Measurements from ENCODE around the gene RALGDS.
"Not testable (repeated sequence)": the region's sequence is repeated elsewhere in the genome, so short reads cannot be mapped to it uniquely, and the experiment has no call there.

The RALGDS gene

DNA sequence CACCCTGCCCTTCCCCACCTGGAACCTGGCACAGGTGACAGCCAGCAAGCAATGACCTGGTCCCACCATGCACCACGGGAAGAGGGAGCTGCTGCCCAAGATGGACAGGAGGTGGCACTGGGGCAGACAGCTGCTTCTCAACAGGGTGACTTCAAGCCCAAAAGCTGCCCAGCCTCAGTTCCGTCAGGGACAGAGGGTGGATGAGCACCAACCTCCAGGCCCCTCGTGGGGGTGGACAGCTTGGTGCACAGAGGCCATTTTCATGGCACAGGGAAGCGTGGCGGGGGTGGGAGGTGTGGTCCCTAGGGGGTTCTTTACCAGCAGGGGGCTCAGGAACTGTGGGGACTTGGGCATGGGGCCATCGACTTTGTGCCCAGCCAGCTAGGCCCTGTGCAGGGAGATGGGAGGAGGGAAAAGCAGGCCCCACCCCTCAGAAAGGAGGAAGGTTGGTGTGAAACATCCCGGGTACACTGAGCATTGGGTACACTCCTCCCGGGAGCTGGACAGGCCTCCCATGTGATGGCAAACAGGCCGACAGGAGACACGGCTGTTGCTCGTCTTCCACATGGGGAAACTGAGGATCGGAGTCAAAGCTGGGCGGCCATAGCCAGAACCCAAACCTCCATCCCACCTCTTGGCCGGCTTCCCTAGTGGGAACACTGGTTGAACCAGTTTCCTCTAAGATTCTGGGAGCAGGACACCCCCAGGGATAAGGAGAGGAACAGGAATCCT, 57.4 kb downstream of the RALGDS start:
- H3K4me3 Mint-ChIP-seq = no peak overlapping the region
- no peak overlapping the region for H3K27ac Mint-ChIP-seq
- TF ChIP-seq, protein P1, sequence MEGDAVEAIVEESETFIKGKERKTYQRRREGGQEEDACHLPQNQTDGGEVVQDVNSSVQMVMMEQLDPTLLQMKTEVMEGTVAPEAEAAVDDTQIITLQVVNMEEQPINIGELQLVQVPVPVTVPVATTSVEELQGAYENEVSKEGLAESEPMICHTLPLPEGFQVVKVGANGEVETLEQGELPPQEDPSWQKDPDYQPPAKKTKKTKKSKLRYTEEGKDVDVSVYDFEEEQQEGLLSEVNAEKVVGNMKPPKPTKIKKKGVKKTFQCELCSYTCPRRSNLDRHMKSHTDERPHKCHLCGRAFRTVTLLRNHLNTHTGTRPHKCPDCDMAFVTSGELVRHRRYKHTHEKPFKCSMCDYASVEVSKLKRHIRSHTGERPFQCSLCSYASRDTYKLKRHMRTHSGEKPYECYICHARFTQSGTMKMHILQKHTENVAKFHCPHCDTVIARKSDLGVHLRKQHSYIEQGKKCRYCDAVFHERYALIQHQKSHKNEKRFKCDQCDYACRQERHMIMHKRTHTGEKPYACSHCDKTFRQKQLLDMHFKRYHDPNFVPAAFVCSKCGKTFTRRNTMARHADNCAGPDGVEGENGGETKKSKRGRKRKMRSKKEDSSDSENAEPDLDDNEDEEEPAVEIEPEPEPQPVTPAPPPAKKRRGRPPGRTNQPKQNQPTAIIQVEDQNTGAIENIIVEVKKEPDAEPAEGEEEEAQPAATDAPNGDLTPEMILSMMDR (IDR thresholded peaks at IDR 0.05) = no peak
- no peaks in the 10 kb centered on the region for H3K27me3 Mint-ChIP-seq (ENCODE audit: low read depth, poor library complexity)
- peaks cover 3% of the 10 kb centered on the region for H3K36me3 Mint-ChIP-seq (ENCODE audit: low read depth)
- H3K9me3 Mint-ChIP-seq = no peaks in the 10 kb centered on the region
- DNase-seq = no peak
- peaks cover 27% of the 10 kb centered on the region for H3K4me1 Mint-ChIP-seq

DNA sequence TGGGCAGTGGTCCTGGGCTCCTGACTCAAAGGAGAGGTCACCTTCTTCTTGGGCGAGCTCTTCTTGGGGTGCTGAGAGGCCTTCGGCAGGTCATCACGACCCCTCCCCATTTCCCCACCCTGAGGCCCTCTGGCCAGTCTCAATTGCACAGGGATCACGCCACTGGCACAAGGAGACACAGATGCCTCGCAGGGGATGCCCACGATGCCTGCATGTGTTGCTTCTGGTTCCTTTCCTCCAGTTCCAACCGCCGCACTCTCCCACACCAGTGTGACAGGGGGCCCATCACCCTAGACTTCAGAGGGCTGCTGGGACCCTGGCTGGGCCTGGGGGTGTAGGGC, 57.9 kb downstream of the RALGDS start:
- peaks cover 28% of the 10 kb centered on the region for H3K4me1 Mint-ChIP-seq
- H3K4me3 Mint-ChIP-seq = no peak overlapping the region
- DNase-seq = no peak
- TF ChIP-seq, protein P1 (IDR thresholded peaks at IDR 0.05) = no peak
- no peaks in the 10 kb centered on the region for H3K9me3 Mint-ChIP-seq
- H3K27me3 Mint-ChIP-seq (ENCODE audit: low read depth, poor library complexity) = no peaks in the 10 kb centered on the region
- H3K27ac Mint-ChIP-seq = peak overlapping the region; percentile 25
- H3K36me3 Mint-ChIP-seq (ENCODE audit: low read depth) = peaks cover 9% of the 10 kb centered on the region

DNA sequence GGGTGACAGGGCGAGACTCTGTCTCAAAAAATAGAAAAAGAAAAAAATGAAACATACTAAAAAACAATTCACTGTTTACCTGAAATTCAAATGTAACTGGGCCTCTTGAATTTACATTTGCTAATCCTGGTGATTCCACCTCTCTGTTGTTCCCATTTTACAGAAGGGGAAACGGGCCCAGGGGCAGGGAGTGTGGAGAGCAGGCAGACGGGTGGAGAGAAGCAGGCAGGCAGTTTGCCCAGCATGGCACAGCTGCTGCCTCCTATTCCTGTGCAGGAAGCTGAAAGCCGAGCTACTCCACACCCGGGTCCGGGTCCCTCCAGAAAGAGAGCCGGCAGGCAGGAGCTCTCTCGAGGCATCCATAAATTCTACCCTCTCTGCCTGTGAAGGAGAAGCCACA, 58.5 kb downstream of the RALGDS start:
- peaks cover 14% of the 10 kb centered on the region for H3K36me3 Mint-ChIP-seq (ENCODE audit: low read depth)

DNA sequence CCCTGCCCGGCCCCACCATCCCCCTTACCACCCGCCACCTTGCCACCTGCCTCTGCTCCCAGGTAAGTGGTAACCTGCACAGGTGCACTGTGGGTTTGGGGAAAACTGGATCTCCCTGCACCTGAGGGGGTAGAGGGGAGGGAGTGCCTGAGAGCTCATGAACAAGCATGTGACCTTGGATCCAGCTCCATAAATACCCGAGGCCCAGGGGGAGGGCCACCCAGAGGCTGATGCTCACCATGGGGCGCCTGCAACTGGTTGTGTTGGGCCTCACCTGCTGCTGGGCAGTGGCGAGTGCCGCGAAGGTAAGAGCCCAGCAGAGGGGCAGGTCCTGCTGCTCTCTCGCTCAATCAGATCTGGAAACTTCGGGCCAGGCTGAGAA, 59.3 kb downstream of the RALGDS start, which contains the start of gene CEL:
CEL (plus strand) TSS at position 218 of the 382 bp plus-strand sequence; CDS start at position 240, 22 bp downstream.
- not testable (repeated sequence) for H3K27me3 Mint-ChIP-seq (ENCODE audit: low read depth, poor library complexity); H3K9me3 Mint-ChIP-seq; DNase-seq
- Mint-ChIP-seq H3K4me1 (peaks cover 28% of the 10 kb centered on the region), H3K4me3 (peak within 1 kb of the TSS; percentile 20), H3K36me3 (ENCODE audit: low read depth) (peaks cover 16% of the 10 kb centered on the region), H3K27ac (peak within 1 kb of the TSS; percentile 92)

More for the DNA sequence above, 58.5 kb downstream of the RALGDS start:
- DNase-seq; H3K9me3 Mint-ChIP-seq; H3K4me3 Mint-ChIP-seq; H3K27ac Mint-ChIP-seq; H3K27me3 Mint-ChIP-seq (ENCODE audit: low read depth, poor library complexity): not testable (repeated sequence)
- H3K4me1 Mint-ChIP-seq = peaks cover 28% of the 10 kb centered on the region

DNA sequence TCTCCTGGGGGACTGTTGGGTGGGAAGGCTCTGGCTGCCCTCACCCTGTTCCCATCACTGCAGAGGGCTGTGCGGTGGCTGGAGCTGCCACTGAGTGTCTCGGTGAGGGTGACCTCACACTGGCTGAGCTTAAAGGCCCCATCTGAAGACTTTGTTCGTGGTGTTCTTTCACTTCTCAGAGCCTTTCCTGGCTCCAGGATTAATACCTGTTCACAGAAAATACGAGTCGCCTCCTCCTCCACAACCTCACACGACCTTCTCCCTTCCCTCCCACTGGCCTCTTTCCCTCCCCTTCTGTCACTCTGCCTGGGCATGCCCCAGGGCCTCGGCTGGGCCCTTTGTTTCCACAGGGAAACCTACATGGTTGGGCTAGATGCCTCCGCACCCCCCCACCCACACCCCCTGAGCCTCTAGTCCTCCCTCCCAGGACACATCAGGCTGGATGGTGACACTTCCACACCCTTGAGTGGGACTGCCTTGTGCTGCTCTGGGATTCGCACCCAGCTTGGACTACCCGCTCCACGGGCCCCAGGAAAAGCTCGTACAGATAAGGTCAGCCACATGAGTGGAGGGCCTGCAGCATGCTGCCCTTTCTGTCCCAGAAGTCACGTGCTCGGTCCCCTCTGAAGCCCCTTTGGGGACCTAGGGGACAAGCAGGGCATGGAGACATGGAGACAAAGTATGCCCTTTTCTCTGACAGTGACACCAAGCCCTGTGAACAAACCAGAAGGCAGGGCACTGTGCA, 59.8 kb downstream of the RALGDS start:
- not testable (repeated sequence) for H3K27me3 Mint-ChIP-seq (ENCODE audit: low read depth, poor library complexity); DNase-seq; H3K9me3 Mint-ChIP-seq
- Mint-ChIP-seq H3K27ac (peak overlapping the region; percentile 92), H3K4me3 (peak overlapping the region; percentile 20), H3K36me3 (ENCODE audit: low read depth) (peaks cover 20% of the 10 kb centered on the region), H3K4me1 (peaks cover 28% of the 10 kb centered on the region)

DNA sequence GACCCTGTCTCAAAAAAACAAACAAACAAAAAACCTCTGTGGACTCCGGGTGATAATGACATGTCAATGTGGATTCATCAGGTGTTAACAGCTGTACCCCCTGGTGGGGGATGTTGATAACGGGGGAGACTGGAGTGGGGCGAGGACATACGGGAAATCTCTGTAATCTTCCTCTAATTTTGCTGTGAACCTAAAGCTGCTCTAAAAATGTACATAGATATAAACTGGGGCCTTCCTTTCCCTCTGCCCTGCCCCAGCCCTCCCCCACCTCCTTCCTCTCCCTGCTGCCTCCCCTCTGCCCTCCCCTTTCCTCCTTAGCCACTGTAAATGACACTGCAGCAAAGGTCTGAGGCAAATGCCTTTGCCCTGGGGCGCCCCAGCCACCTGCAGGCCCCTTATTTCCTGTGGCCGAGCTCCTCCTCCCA, 60.6 kb downstream of the RALGDS start:
- H3K36me3 Mint-ChIP-seq (ENCODE audit: low read depth) = peaks cover 25% of the 10 kb centered on the region
- H3K27ac Mint-ChIP-seq = peak overlapping the region; percentile 92
- H3K9me3 Mint-ChIP-seq = no peaks in the 10 kb centered on the region
- no peak overlapping the region for H3K4me3 Mint-ChIP-seq
- H3K27me3 Mint-ChIP-seq (ENCODE audit: low read depth, poor library complexity) = no peaks in the 10 kb centered on the region
- no peak for DNase-seq
- peaks cover 28% of the 10 kb centered on the region for H3K4me1 Mint-ChIP-seq
- TF ChIP-seq, protein P1 (IDR thresholded peaks at IDR 0.05) = no peak

DNA sequence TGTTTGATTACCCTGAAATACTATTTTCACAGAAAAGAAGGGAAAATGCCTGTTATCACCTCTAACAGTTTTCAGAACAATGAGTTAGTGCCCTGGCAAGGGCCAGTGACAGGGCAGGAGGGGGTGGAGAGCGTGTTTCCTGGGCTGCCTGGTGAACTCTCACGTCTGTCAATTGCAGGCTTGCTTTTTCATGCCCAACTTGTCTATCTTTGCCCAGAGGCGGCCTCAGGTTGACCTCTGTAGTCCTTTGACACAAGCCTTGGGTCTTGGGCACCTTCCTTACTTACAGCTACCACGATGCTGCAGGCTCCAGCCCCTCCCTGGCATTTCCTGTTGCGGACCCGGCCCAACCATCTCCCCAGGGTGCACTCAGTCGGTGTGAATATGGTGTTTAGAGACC, 61.4 kb downstream of the RALGDS start:
- TF ChIP-seq, protein P1 (IDR thresholded peaks at IDR 0.05) = no peak
- no peak overlapping the region for H3K4me3 Mint-ChIP-seq
- H3K27ac Mint-ChIP-seq = peak overlapping the region; percentile 92
- no peak for DNase-seq
- peaks cover 25% of the 10 kb centered on the region for H3K36me3 Mint-ChIP-seq (ENCODE audit: low read depth)
- peaks cover 28% of the 10 kb centered on the region for H3K4me1 Mint-ChIP-seq
- H3K9me3 Mint-ChIP-seq = no peaks in the 10 kb centered on the region
- H3K27me3 Mint-ChIP-seq (ENCODE audit: low read depth, poor library complexity) = no peaks in the 10 kb centered on the region

Data from nephron progenitor cell (in vitro differentiated cells).